Loucy (cell line): Measurements from ENCODE around the gene PIGU.
"Not testable (repeated sequence)": the region's sequence is repeated elsewhere in the genome, so short reads cannot be mapped to it uniquely, and the experiment has no call there.

ENCODE experiments used
- EZH2phosphoT487 ChIP-seq: fragments of 200-600 bp; IDR thresholded peaks from 2 replicates; pipeline ENCODE4 v1.6.1; 2018; ENCODE audit warnings: antibody characterized with exemption, mild to moderate bottlenecking, moderate library complexity, borderline replicate concordance
- TF ChIP-seq, protein P1 (sequence below): fragments of 200-600 bp; sonication (generic); conservative IDR thresholded peaks from 2 replicates; pipeline ENCODE4 v1.5.1; 2014; ENCODE audit warnings: mild to moderate bottlenecking, antibody characterized with exemption, low read length

GRCh38 chr20:34719242-34720017, 42.5 kb upstream of the PIGU start:
- TF ChIP-seq, protein P1, sequence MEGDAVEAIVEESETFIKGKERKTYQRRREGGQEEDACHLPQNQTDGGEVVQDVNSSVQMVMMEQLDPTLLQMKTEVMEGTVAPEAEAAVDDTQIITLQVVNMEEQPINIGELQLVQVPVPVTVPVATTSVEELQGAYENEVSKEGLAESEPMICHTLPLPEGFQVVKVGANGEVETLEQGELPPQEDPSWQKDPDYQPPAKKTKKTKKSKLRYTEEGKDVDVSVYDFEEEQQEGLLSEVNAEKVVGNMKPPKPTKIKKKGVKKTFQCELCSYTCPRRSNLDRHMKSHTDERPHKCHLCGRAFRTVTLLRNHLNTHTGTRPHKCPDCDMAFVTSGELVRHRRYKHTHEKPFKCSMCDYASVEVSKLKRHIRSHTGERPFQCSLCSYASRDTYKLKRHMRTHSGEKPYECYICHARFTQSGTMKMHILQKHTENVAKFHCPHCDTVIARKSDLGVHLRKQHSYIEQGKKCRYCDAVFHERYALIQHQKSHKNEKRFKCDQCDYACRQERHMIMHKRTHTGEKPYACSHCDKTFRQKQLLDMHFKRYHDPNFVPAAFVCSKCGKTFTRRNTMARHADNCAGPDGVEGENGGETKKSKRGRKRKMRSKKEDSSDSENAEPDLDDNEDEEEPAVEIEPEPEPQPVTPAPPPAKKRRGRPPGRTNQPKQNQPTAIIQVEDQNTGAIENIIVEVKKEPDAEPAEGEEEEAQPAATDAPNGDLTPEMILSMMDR = not testable (repeated sequence)
- not testable (repeated sequence) for TF ChIP-seq EZH2phosphoT487
